GM12891 (cell line): ENCODE measurements around the gene WDR1.

Experiments
- PAX5 ChIP-seq: IDR thresholded peaks from 2 replicates; pipeline ENCODE4 v1.6.1; 2011; ENCODE audit warnings: low read length, moderate library complexity, mild to moderate bottlenecking; ENCODE audit not compliant: insufficient read depth, severe bottlenecking
- POLR2A ChIP-seq: IDR thresholded peaks from 2 replicates; pipeline ENCODE4 v1.6.1; 2011; ENCODE audit warnings: low read depth, low read length, control low read depth
- POLR2AphosphoS5 ChIP-seq: IDR thresholded peaks from 2 replicates; pipeline ENCODE4 v1.6.1; 2011; ENCODE audit warnings: low read depth, low read length, control low read depth
- TAF1 ChIP-seq: IDR thresholded peaks from 2 replicates; pipeline ENCODE4 v1.6.1; 2011; ENCODE audit warnings: low read depth, low read length, control low read depth

- TF ChIP-seq POLR2AphosphoS5 = no peak
- no peak for TF ChIP-seq TAF1
- no peak for TF ChIP-seq POLR2A
- TF ChIP-seq PAX5 = no peak
Observed at GRCh38 chr4:10086506-10087120, 30.0 kb downstream of the WDR1 start.
